ENCODE measurements around the gene MAPKAP1. TPM values are rescaled to one million over a fixed set of nuclear protein-coding genes. Genes with fewer than 3 reads are reported as not detected.

Gene MAPKAP1
- total RNA-seq, 2 experiments from 2014 or later, result 58.7 to 63.6 TPM

- no peaks in the 10 kb centered on the region for H3K27me3 Mint-ChIP-seq
- H3K9me3 Mint-ChIP-seq, result no peaks in the 10 kb centered on the region
- POLR2A ChIA-PET, result interaction anchor here (0.8 kb wide), 1 partner anchor 145 kb away, joined by 3 read pairs; no protein-coding TSS in a partner anchor
- DNase-seq, result no peak
- no peaks in the 10 kb centered on the region for H3K4me1 Mint-ChIP-seq
- no peak overlapping the region for H3K27ac Mint-ChIP-seq
- H3K4me3 Mint-ChIP-seq, result no peak overlapping the region
- peaks cover 9% of the 10 kb centered on the region for H3K36me3 Mint-ChIP-seq (ENCODE audit: low read depth)
- CTCF ChIA-PET, result interaction anchor here (1.6 kb wide), 1 partner anchor 8 kb away, joined by 4 read pairs; no protein-coding TSS in a partner anchor
Observed at GRCh38 chr9:125536776-125537175, 170.2 kb downstream of the MAPKAP1 start.

DNA sequence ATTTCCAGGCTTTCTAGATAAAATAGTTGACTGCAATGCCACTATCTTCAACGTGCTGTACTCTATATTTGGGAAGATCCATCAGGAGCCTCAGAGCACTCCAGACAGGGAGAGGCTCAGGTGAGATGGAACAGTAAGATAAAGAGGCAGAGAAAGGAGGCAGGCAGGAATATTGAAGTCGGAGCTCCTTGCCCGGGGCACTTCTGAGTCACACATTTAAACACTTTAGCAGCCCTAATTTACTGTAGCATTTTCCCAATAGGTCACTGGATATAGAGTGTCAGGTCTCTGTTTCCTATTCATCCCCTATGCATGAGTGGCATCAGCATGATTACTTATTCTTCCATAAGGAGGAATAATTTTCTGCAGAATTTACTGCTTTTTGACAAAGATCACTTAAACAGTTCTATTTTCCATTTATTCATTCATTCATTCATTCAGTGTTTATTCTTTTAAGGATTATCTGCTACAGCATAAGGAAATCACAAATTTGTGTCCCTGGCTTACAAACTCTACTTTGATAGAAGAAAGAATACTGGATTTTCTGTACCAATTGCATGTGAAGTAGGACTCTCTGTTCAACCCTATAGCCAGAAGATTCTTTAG, 170.7 kb downstream of the MAPKAP1 start:
- ChIA-PET POLR2A (interaction anchor here (0.8 kb wide), 1 partner anchor 145 kb away, joined by 3 read pairs; no protein-coding TSS in a partner anchor), CTCF (interaction anchor here (1.6 kb wide), 1 partner anchor 8 kb away, joined by 4 read pairs; no protein-coding TSS in a partner anchor)
- no peak for DNase-seq
- Mint-ChIP-seq H3K27me3 (no peaks in the 10 kb centered on the region), H3K4me3 (no peak overlapping the region), H3K36me3 (ENCODE audit: low read depth) (peaks cover 9% of the 10 kb centered on the region), H3K27ac (no peak overlapping the region), H3K9me3 (no peaks in the 10 kb centered on the region), H3K4me1 (no peaks in the 10 kb centered on the region)

GRCh38 chr9:125534971-125535701, 171.9 kb downstream of the MAPKAP1 start:
- no peak overlapping the region for H3K4me3 Mint-ChIP-seq
- H3K36me3 Mint-ChIP-seq (ENCODE audit: low read depth), result peaks cover 5% of the 10 kb centered on the region
- peaks cover 8% of the 10 kb centered on the region for H3K4me1 Mint-ChIP-seq
- H3K27ac Mint-ChIP-seq, result no peak overlapping the region
- POLR2A ChIA-PET, result interaction anchor here (0.5 kb wide), 1 partner anchor 95 kb away, joined by 5 read pairs; no protein-coding TSS in a partner anchor
- H3K9me3 Mint-ChIP-seq, result no peaks in the 10 kb centered on the region
- CTCF ChIA-PET, result interaction anchor here (1.1 to 1.6 kb wide), 2 partner anchors 10 kb away, joined by 3 to 4 read pairs; no protein-coding TSS in a partner anchor
- no peak for DNase-seq
- H3K27me3 Mint-ChIP-seq, result no peaks in the 10 kb centered on the region

GRCh38 chr9:125532812-125533594, 174.0 kb downstream of the MAPKAP1 start:
- H3K9me3 Mint-ChIP-seq, result no peaks in the 10 kb centered on the region
- POLR2A ChIA-PET, result no interaction called here
- peaks cover 6% of the 10 kb centered on the region for H3K36me3 Mint-ChIP-seq (ENCODE audit: low read depth)
- peaks cover 19% of the 10 kb centered on the region for H3K4me1 Mint-ChIP-seq
- H3K27ac Mint-ChIP-seq, result no peak overlapping the region
- no peak for DNase-seq
- no peaks in the 10 kb centered on the region for H3K27me3 Mint-ChIP-seq
- no peak overlapping the region for H3K4me3 Mint-ChIP-seq
- CTCF ChIA-PET, result interaction anchor here (0.9 kb wide), 1 partner anchor 9 kb away, joined by 3 read pairs; no protein-coding TSS in a partner anchor

GRCh38 chr9:125532412-125532811, 174.6 kb downstream of the MAPKAP1 start:
- POLR2A ChIA-PET, result no interaction called here
- Mint-ChIP-seq H3K9me3 (no peaks in the 10 kb centered on the region), H3K4me3 (no peak overlapping the region), H3K27ac (no peak overlapping the region), H3K36me3 (ENCODE audit: low read depth) (peaks cover 4% of the 10 kb centered on the region), H3K4me1 (peaks cover 22% of the 10 kb centered on the region), H3K27me3 (no peaks in the 10 kb centered on the region)
- CTCF ChIA-PET, result interaction anchor here (0.9 kb wide), 1 partner anchor 10 kb away, joined by 3 read pairs; no protein-coding TSS in a partner anchor
- DNase-seq, result no peak

GRCh38 chr9:125529589-125530515, 177.2 kb downstream of the MAPKAP1 start:
- peak; percentile 22 for DNase-seq
- ChIA-PET POLR2A (interaction anchor here (1.6 kb wide), 1 partner anchor 8 kb away, joined by 3 read pairs; no protein-coding TSS in a partner anchor), CTCF (interaction anchor here (0.6 to 2.3 kb wide), 5 partner anchors 9 to 920 kb away, joined by 3 to 8 read pairs (median 4); no protein-coding TSS in a partner anchor)
- H3K4me1 Mint-ChIP-seq, result peaks cover 25% of the 10 kb centered on the region
- peak overlapping the region; percentile 78 for H3K27ac Mint-ChIP-seq
- peaks cover 4% of the 10 kb centered on the region for H3K36me3 Mint-ChIP-seq (ENCODE audit: low read depth)
- H3K9me3 Mint-ChIP-seq, result no peaks in the 10 kb centered on the region
- peak overlapping the region; percentile 31 for H3K4me3 Mint-ChIP-seq
- H3K27me3 Mint-ChIP-seq, result no peaks in the 10 kb centered on the region

GRCh38 chr9:125529107-125529506, 177.9 kb downstream of the MAPKAP1 start:
- DNase-seq, result no peak
- Mint-ChIP-seq H3K36me3 (ENCODE audit: low read depth) (peaks cover 4% of the 10 kb centered on the region), H3K4me3 (no peak overlapping the region), H3K4me1 (peaks cover 27% of the 10 kb centered on the region), H3K27me3 (no peaks in the 10 kb centered on the region), H3K27ac (peak overlapping the region; percentile 78), H3K9me3 (no peaks in the 10 kb centered on the region)
- POLR2A ChIA-PET, result interaction anchor here (0.6 kb wide), 1 partner anchor 71 kb away, joined by 3 read pairs; no protein-coding TSS in a partner anchor
- CTCF ChIA-PET, result interaction anchor here (0.6 to 2.3 kb wide), 4 partner anchors 9 to 938 kb away, joined by 3 to 8 read pairs (median 4); no protein-coding TSS in a partner anchor

DNA sequence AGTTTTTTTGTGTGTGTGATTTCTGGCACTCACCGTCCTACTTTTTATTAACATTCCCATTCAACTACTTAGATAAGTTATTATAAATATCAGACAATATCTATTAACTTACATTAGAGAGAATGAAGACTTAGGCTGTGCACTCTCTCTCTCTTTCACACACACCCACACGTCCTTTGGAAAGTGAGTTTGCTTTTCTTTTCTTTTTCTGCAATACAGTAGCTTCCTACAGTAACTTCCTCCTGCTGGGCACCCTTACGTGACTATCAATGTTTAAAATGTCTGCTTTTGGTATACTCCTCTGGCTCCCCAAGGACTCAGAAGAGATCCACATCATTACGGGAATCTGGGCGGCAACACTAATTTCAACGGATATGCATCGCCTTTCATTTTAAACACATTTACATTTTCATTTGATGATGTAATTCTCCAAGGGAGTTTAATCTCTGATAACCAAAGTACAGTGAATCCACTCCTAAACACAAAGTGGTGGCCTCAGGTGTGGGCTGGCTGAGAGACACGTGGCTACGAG, 179.5 kb downstream of the MAPKAP1 start:
- POLR2A ChIA-PET, result no interaction called here
- Mint-ChIP-seq H3K9me3 (no peaks in the 10 kb centered on the region), H3K27me3 (no peaks in the 10 kb centered on the region), H3K36me3 (ENCODE audit: low read depth) (peaks cover 13% of the 10 kb centered on the region), H3K4me1 (peaks cover 37% of the 10 kb centered on the region), H3K27ac (no peak overlapping the region), H3K4me3 (no peak overlapping the region)
- DNase-seq, result no peak
- CTCF ChIA-PET, result no interaction called here

GRCh38 chr9:125525921-125526631, 180.9 kb downstream of the MAPKAP1 start:
- Mint-ChIP-seq H3K4me1 (peaks cover 50% of the 10 kb centered on the region), H3K9me3 (no peaks in the 10 kb centered on the region), H3K27me3 (no peaks in the 10 kb centered on the region), H3K36me3 (ENCODE audit: low read depth) (peaks cover 13% of the 10 kb centered on the region), H3K4me3 (no peak overlapping the region), H3K27ac (no peak overlapping the region)
- DNase-seq, result no peak
- CTCF ChIA-PET, result interaction anchor here (0.6 to 1.8 kb wide), 4 partner anchors 12 to 769 kb away, joined by 3 to 9 read pairs (median 3); no protein-coding TSS in a partner anchor
- POLR2A ChIA-PET, result no interaction called here

DNA sequence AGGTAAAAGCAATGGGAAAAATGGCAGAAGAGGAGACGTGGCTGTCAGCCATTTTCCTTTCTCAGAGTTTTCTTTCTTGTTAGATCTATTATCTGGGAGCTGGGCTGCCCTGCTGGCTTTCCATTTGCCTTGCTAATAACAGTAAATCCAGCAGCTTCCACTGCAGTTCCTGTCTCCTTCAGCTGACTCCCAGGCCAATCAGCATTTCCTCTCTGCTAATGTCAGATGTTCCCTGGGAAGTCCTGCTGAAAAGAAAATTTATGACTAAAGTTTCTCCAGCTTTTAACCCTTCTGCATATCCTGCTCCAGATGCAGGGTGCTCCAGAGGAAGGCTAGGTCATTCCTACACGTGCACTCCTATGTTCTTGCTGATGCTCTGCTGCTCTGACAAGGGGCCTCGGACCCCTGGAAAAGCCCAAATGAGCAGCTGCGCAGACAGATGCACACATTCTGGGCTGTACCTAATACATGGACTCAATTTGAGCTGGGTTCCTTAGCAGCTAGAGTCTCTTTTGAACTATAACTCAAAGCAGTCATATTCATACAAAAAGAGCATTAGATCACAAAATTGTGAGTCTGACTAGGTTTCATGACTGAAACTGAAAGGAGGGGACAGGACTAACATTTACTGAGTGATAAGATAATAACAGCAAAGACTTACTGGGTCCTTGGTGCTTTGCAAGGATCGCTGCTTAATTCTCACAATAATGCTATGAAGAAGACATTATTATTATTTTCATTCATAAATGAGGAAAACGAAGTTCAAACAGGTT, 182.2 kb downstream of the MAPKAP1 start:
- DNase-seq, result no peak
- ChIA-PET CTCF (interaction anchor here (0.6 to 1.8 kb wide), 3 partner anchors 11 to 26 kb away, joined by 3 to 9 read pairs (median 3); no protein-coding TSS in a partner anchor), POLR2A (interaction anchor here (0.6 kb wide), 1 partner anchor 79 kb away, joined by 3 read pairs; no protein-coding TSS in a partner anchor)
- peaks cover 46% of the 10 kb centered on the region for H3K4me1 Mint-ChIP-seq
- H3K27ac Mint-ChIP-seq, result no peak overlapping the region
- H3K9me3 Mint-ChIP-seq, result no peaks in the 10 kb centered on the region
- H3K27me3 Mint-ChIP-seq, result no peaks in the 10 kb centered on the region
- H3K36me3 Mint-ChIP-seq (ENCODE audit: low read depth), result peaks cover 20% of the 10 kb centered on the region
- no peak overlapping the region for H3K4me3 Mint-ChIP-seq

All from activated CD4-positive, alpha-beta T cell treated with anti-CD3 and anti-CD28 coated beads, Interleukin-2, amount 10 ng/mL, durations not matched to agents 7 days and 5 days (primary cell).